Nephron (organoid): ENCODE measurements around the gene CFL1.

Experiments
- H3K27ac Mint-ChIP-seq, 3 experiments: 2 replicates each; pipeline ENCODE4 v1.8.0; 2020; ENCODE audit warnings: mixed read lengths in 3 of 3, mild to moderate bottlenecking in 2 of 3, moderate library complexity in 1 of 3
- H3K27me3 Mint-ChIP-seq: 2 replicates; pipeline ENCODE4 v1.8.0; 2021; ENCODE audit warnings: low read depth, mild to moderate bottlenecking, moderate library complexity, mixed read lengths
- H3K36me3 Mint-ChIP-seq: 2 replicates; pipeline ENCODE4 v1.8.0; 2020; ENCODE audit warnings: low read depth, mixed read lengths
- H3K4me1 Mint-ChIP-seq: 2 replicates; pipeline ENCODE4 v1.8.0; 2020; ENCODE audit warnings: mixed read lengths
- H3K4me3 Mint-ChIP-seq, 3 experiments: 2 replicates each; pipeline ENCODE4 v1.8.0; 2020; ENCODE audit warnings: mild to moderate bottlenecking in 3 of 3, mixed read lengths in 3 of 3, moderate library complexity in 2 of 3
- H3K9me3 Mint-ChIP-seq: 2 replicates; pipeline ENCODE4 v1.8.0; 2020; ENCODE audit warnings: mixed read lengths
- TF ChIP-seq, protein P1 (sequence below), 3 experiments: fragments of 200-600 bp; sonication (generic); IDR thresholded peaks; one replicate each; pipeline ENCODE4 v1.5.0; 2021; ENCODE audit warnings: antibody characterized with exemption in 3 of 3; ENCODE audit not compliant: unreplicated experiment in 3 of 3

Gene CFL1

DNA sequence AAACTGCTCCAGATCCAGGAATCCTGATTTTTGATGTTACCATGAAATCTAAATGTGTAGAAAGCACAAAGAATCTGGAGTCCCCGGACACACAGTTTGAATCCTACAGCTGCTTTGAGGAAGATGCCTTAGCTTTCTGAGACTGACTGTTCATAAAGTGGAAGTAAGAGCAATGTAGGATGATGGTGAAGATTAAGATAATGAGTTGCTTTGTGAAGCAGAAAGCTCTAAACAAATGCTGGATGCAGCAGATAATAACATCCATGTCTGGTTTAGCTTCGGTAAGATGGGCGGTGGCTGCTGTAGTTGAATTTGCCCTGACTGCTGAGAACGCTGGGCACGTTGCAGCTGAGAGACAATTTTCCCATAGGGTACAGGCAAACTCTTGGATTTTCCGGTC is 51.0 kb downstream of the CFL1 start:
- TF ChIP-seq, protein P1, sequence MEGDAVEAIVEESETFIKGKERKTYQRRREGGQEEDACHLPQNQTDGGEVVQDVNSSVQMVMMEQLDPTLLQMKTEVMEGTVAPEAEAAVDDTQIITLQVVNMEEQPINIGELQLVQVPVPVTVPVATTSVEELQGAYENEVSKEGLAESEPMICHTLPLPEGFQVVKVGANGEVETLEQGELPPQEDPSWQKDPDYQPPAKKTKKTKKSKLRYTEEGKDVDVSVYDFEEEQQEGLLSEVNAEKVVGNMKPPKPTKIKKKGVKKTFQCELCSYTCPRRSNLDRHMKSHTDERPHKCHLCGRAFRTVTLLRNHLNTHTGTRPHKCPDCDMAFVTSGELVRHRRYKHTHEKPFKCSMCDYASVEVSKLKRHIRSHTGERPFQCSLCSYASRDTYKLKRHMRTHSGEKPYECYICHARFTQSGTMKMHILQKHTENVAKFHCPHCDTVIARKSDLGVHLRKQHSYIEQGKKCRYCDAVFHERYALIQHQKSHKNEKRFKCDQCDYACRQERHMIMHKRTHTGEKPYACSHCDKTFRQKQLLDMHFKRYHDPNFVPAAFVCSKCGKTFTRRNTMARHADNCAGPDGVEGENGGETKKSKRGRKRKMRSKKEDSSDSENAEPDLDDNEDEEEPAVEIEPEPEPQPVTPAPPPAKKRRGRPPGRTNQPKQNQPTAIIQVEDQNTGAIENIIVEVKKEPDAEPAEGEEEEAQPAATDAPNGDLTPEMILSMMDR (IDR thresholded peaks at IDR 0.05; ENCODE audit: unreplicated experiment in 3 of 3), result no peak
- H3K4me3 Mint-ChIP-seq, result no peak overlapping the region

More for the DNA sequence above, 51.0 kb downstream of the CFL1 start:
- Mint-ChIP-seq H3K36me3 (no peaks in the 10 kb centered on the region), H3K27ac (no peak overlapping the region), H3K4me1 (no peaks in the 10 kb centered on the region), H3K27me3 (peaks cover 28% of the 10 kb centered on the region), H3K9me3 (no peaks in the 10 kb centered on the region)
